Neural cell (in vitro differentiated cells): ENCODE measurements around the gene PTDSS2. TPM values are rescaled to one million over a fixed set of nuclear protein-coding genes. Genes with fewer than 3 reads are reported as not detected.

Source experiments
- H2AFZ ChIP-seq: fragments of 200-600, 300-800 bp; sonication (generic), shearing (Covaris generic); 2 replicates; pipeline ENCODE4 v1.6.0; 2014; ENCODE audit warnings: low read depth, mild to moderate bottlenecking, antibody characterized with exemption, low read length, moderate library complexity
- H3F3A ChIP-seq: fragments of 200-600 bp; shearing (Covaris generic); 2 replicates; pipeline ENCODE4 v1.6.1; 2016; ENCODE audit warnings: mild to moderate bottlenecking, moderate library complexity, mixed read lengths, antibody characterized with exemption, low read length; ENCODE audit not compliant: insufficient read depth, poor library complexity, severe bottlenecking
- H3K27ac ChIP-seq: fragments of 200-600, 300-800 bp; sonication (generic), shearing (Covaris generic); 2 replicates; pipeline ENCODE4 v1.5.1; 2014; ENCODE audit warnings: mild to moderate bottlenecking, low read length, moderate library complexity
- H3K27me3 ChIP-seq: fragments of 300-800, 200-600 bp; sonication (generic), shearing (Covaris generic); 2 replicates; pipeline ENCODE4 v1.6.0; 2014; ENCODE audit warnings: mild to moderate bottlenecking, low read depth, low read length, moderate library complexity; ENCODE audit not compliant: insufficient read depth
- H3K36me3 ChIP-seq: fragments of 300-800, 200-600 bp; sonication (generic), shearing (Covaris generic); 2 replicates; pipeline ENCODE4 v1.5.1; 2014; ENCODE audit warnings: mild to moderate bottlenecking, antibody characterized with exemption, low read length, moderate library complexity; ENCODE audit not compliant: insufficient read depth
- H3K4me2 ChIP-seq: fragments of 300-800, 200-600 bp; sonication (generic), shearing (Covaris generic); 2 replicates; pipeline ENCODE4 v1.6.0; 2014; ENCODE audit warnings: mild to moderate bottlenecking, low read length
- H3K4me3 ChIP-seq: fragments of 300-800, 200-600 bp; sonication (generic), shearing (Covaris generic); 2 replicates; pipeline ENCODE4 v1.5.1; 2014; ENCODE audit warnings: mild to moderate bottlenecking, low read length, moderate library complexity
- H3K79me2 ChIP-seq: fragments of 200-600 bp; shearing (Covaris generic); replicated peaks from 2 replicates; pipeline ENCODE4 v1.6.0; 2014; ENCODE audit warnings: mild to moderate bottlenecking, low read length, moderate library complexity; ENCODE audit not compliant: insufficient read depth
- H3K9ac ChIP-seq: fragments of 300-800, 200-600 bp; sonication (generic), shearing (Covaris generic); 2 replicates; pipeline ENCODE4 v1.6.1; 2016; ENCODE audit warnings: mild to moderate bottlenecking, low read length, mixed read lengths
- H3K9me2 ChIP-seq: fragments of 200-600 bp; shearing (Covaris generic); 2 replicates; pipeline ENCODE4 v1.6.1; 2016; ENCODE audit warnings: mild to moderate bottlenecking, low read length, mixed read lengths; ENCODE audit not compliant: insufficient read depth
- H3K9me3 ChIP-seq: fragments of 200-600, 300-800 bp; sonication (generic), shearing (Covaris generic); 2 replicates; pipeline ENCODE4 v1.6.1; 2016; ENCODE audit warnings: mild to moderate bottlenecking, mixed run types, low read length, moderate library complexity, mixed read lengths
- H4K20me1 ChIP-seq: fragments of 200-600 bp; shearing (Covaris generic); 2 replicates; pipeline ENCODE4 v1.6.1; 2016; ENCODE audit warnings: mild to moderate bottlenecking, mixed run types; ENCODE audit not compliant: insufficient read depth
- EP300 ChIP-seq: fragments of 450-650 bp; conservative IDR thresholded peaks from 2 replicates; pipeline ENCODE4 v1.6.1; 2014; ENCODE audit warnings: antibody characterized with exemption, mild to moderate bottlenecking, moderate library complexity; ENCODE audit not compliant: poor library complexity, severe bottlenecking
- EZH2 ChIP-seq: fragments of 200-600, 300-800 bp; shearing (Covaris generic), sonication (generic); IDR thresholded peaks from 2 replicates; pipeline ENCODE4 v1.6.1; 2014; ENCODE audit warnings: antibody characterized with exemption, low read length, borderline replicate concordance, mild to moderate bottlenecking; ENCODE audit not compliant: insufficient read depth, poor library complexity, severe bottlenecking
- MXI1 ChIP-seq: fragments of 450-650 bp; conservative IDR thresholded peaks from 2 replicates; pipeline ENCODE4 v1.6.1; 2014; ENCODE audit warnings: antibody characterized with exemption, mild to moderate bottlenecking; ENCODE audit not compliant: poor library complexity, severe bottlenecking
- POLR2AphosphoS5 ChIP-seq: IDR thresholded peaks from 2 replicates; pipeline ENCODE4 v1.6.1; 2012
- RAD21 ChIP-seq: fragments of 450-650 bp; conservative IDR thresholded peaks from 2 replicates; pipeline ENCODE4 v1.6.1; 2014; ENCODE audit warnings: antibody characterized with exemption, mild to moderate bottlenecking, moderate library complexity
- SMC3 ChIP-seq: fragments of 450-650 bp; conservative IDR thresholded peaks from 2 replicates; pipeline ENCODE4 v1.6.1; 2014; ENCODE audit warnings: antibody characterized with exemption, mild to moderate bottlenecking, moderate library complexity; ENCODE audit not compliant: poor library complexity
- TAF1 ChIP-seq: IDR thresholded peaks from 2 replicates; pipeline ENCODE4 v1.6.1; 2012; ENCODE audit warnings: low read depth
- polyA plus RNA-seq: library from polyadenylated mRNA; depleted of rRNA; stranded (reverse); fragments of >200 nt; gene quantifications from 2 replicates; pipeline ENCODE4 v1.2.3, GENCODE V29; 2014
- TF ChIP-seq, protein P1 (sequence below): IDR thresholded peaks from 2 replicates; pipeline ENCODE4 v1.6.1; 2012; ENCODE audit warnings: borderline replicate concordance
- TF ChIP-seq, protein P2 (sequence below): fragments of 450-650 bp; IDR thresholded peaks from 2 replicates; pipeline ENCODE4 v1.5.1; 2014; ENCODE audit warnings: antibody characterized with exemption, mild to moderate bottlenecking, moderate library complexity; ENCODE audit not compliant: poor library complexity, severe bottlenecking

The PTDSS2 gene
- polyA plus RNA-seq, 1 donor from 2014 or later, result 54.3 TPM

DNA sequence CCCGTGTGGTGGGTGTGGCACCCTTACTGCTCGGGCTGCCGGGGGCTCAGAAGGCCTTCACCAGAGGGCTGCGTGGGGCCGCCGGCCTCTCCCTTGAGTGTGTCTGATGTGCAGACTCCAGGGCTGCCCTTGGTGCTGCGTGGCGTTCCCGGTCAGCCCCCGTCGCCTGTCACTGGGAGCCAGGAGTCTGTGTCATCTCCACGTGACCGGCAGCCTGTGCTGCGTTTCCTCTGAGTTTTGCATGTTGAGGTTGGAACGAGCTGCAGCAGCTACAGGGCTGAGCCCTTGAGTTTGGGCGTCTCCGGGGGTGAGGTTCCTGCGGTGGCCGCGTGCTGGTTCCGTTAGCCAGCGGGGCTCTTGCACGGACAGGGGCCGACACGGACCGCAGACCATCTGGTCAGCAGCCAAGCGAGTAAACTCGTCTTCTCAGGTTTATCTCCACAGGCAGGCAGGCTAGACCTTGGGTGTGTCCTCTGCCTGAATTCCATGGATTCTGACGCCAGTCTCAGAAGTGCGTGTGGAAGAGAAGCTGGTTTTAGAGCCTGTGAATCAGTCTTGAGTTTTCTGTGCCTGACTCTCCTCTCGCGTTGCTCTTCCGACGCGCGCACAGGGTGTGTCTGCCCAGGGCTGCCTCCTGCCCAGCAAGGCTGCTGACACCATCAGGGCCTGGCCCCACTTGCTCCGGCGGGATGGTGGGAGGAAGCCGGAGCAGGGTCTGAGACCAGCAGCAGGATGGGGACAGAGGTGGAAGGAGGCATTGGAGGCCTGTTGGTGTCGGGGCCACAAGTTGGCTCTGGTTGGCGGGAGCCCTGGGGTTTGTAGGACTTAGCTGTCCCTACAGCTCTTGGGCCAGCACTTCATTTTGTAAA, 10.5 kb downstream of the PTDSS2 start:
- H3K4me2 ChIP-seq, result no peak overlapping the region
- no peak overlapping the region for H3K4me3 ChIP-seq
- H3K9me2 ChIP-seq, result no peaks in the 10 kb centered on the region
- no peak overlapping the region for H2AFZ ChIP-seq
- TF ChIP-seq, protein P1, sequence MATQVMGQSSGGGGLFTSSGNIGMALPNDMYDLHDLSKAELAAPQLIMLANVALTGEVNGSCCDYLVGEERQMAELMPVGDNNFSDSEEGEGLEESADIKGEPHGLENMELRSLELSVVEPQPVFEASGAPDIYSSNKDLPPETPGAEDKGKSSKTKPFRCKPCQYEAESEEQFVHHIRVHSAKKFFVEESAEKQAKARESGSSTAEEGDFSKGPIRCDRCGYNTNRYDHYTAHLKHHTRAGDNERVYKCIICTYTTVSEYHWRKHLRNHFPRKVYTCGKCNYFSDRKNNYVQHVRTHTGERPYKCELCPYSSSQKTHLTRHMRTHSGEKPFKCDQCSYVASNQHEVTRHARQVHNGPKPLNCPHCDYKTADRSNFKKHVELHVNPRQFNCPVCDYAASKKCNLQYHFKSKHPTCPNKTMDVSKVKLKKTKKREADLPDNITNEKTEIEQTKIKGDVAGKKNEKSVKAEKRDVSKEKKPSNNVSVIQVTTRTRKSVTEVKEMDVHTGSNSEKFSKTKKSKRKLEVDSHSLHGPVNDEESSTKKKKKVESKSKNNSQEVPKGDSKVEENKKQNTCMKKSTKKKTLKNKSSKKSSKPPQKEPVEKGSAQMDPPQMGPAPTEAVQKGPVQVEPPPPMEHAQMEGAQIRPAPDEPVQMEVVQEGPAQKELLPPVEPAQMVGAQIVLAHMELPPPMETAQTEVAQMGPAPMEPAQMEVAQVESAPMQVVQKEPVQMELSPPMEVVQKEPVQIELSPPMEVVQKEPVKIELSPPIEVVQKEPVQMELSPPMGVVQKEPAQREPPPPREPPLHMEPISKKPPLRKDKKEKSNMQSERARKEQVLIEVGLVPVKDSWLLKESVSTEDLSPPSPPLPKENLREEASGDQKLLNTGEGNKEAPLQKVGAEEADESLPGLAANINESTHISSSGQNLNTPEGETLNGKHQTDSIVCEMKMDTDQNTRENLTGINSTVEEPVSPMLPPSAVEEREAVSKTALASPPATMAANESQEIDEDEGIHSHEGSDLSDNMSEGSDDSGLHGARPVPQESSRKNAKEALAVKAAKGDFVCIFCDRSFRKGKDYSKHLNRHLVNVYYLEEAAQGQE, result no peak
- TF ChIP-seq EZH2 (no peak), SMC3 (no peak), EP300 (no peak), TAF1 (no peak), MXI1 (no peak), RAD21 (no peak)
- TF ChIP-seq, protein P2, sequence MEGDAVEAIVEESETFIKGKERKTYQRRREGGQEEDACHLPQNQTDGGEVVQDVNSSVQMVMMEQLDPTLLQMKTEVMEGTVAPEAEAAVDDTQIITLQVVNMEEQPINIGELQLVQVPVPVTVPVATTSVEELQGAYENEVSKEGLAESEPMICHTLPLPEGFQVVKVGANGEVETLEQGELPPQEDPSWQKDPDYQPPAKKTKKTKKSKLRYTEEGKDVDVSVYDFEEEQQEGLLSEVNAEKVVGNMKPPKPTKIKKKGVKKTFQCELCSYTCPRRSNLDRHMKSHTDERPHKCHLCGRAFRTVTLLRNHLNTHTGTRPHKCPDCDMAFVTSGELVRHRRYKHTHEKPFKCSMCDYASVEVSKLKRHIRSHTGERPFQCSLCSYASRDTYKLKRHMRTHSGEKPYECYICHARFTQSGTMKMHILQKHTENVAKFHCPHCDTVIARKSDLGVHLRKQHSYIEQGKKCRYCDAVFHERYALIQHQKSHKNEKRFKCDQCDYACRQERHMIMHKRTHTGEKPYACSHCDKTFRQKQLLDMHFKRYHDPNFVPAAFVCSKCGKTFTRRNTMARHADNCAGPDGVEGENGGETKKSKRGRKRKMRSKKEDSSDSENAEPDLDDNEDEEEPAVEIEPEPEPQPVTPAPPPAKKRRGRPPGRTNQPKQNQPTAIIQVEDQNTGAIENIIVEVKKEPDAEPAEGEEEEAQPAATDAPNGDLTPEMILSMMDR, result no peak
- no peak overlapping the region for H3K9ac ChIP-seq
- H3K36me3 ChIP-seq, result no peaks in the 10 kb centered on the region
- H3K9me3 ChIP-seq, result no peaks in the 10 kb centered on the region
- H4K20me1 ChIP-seq, result no peaks in the 10 kb centered on the region
- no peaks in the 10 kb centered on the region for H3K27me3 ChIP-seq
- no peaks in the 10 kb centered on the region for H3F3A ChIP-seq
- H3K27ac ChIP-seq, result no peak overlapping the region
- H3K79me2 ChIP-seq, result no peaks in the 10 kb centered on the region

DNA sequence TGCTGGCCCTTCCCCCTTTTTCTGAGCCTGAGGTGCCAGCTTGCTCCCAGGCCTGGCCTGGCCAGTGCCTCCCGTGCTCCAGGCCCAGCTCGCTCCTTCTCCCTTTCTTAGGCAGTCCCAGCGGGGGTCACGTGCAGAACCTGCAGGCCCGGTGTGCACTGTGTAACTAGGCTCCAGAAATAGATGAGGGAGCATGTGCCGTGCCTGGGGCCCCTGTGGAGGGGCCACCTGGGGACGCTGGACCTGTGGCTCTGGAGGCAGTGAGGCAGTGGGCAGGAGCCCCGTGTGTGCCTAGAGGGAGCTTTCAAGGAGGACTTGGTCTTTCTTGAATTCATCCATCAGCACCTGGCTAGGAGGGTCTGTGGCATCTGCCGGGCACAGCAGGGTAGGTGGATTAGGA, 11.5 kb downstream of the PTDSS2 start:
- no peaks in the 10 kb centered on the region for H3K9me3 ChIP-seq
- no peak overlapping the region for H3K27ac ChIP-seq
- H3K4me2 ChIP-seq, result no peak overlapping the region
- TF ChIP-seq MXI1 (no peak), RAD21 (no peak), SMC3 (no peak), POLR2AphosphoS5 (no peak), EP300 (no peak), EZH2 (no peak), TAF1 (no peak)
- TF ChIP-seq, protein P1, result no peak
- TF ChIP-seq, protein P2, result no peak
- H3K9me2 ChIP-seq, result no peaks in the 10 kb centered on the region
- no peak overlapping the region for H3K9ac ChIP-seq
- no peak overlapping the region for H3K4me3 ChIP-seq
- no peaks in the 10 kb centered on the region for H3K79me2 ChIP-seq
- H3F3A ChIP-seq, result no peaks in the 10 kb centered on the region
- H3K27me3 ChIP-seq, result no peaks in the 10 kb centered on the region
- H3K36me3 ChIP-seq, result no peaks in the 10 kb centered on the region
- no peak overlapping the region for H2AFZ ChIP-seq
- no peaks in the 10 kb centered on the region for H4K20me1 ChIP-seq
